ENCODE measurements around the gene KRTAP9-4. TPM values are rescaled to one million over a fixed set of nuclear protein-coding genes. Genes with fewer than 3 reads are reported as not detected.
"Not testable (repeated sequence)": the region's sequence is repeated elsewhere in the genome, so short reads cannot be mapped to it uniquely, and the experiment has no call there.

The KRTAP9-4 gene
- total RNA-seq, 1 experiment from 2014 or later = not detected

DNA sequence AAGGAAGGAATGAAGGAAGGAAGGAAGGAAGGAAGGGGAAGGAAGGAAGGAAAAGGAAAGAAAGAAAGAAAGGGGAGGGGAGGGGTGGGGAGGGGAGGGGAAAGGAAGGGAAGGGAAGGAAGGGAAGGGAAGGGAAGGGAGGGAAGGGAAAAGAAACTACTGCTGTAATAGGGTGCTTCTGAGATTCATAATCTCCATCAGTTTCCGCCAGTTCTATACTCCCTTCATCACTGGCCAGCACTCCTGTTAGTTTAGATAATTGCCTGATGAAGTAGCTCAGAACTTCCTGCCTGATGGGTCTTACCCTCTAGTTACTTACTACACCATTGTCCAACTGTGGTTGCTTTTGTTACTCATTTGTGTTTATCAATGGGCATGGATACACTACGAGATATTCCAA, 13.7 kb downstream of the KRTAP9-4 start:
- DNase-seq (ENCODE audit: extremely low read depth, low read depth) = no peak

DNA sequence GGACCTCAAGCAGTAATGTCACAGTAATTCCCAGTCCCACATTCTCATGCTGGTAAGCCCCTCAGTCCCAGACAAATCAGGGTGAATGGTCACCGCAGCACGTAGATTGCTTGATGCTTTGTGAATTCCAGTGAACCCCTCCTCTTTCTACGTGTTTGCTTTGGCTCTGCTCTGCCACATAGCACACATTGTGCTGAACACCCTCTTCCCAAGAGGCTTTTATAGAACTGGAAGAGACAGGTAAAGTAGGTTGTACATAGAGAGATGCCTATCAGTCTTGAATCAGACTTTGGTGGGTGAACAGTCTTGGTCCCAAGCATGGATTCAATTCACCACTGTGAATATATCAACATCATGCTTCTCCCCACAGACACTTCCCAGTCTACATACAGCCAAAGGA, 15.1 kb downstream of the KRTAP9-4 start:
- DNase-seq (ENCODE audit: extremely low read depth, low read depth) = no peak

DNA sequence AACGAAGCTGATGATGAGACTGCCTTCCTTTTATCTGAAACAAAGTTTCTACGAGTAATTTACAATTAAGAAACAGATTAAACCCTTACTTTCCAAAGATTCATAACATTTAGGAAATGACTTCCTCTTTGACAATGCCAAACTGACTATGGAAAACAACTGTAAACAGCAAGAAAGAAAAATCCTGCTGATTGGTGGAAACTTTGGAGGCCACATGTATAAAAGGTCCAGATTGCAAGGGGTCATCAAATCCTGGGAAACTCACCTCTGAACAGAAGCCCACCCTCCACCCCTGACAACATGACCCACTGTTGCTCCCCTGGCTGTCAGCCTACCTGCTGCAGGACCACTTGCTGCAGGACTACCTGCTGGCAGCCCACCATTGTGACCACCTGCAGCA, 15.6 kb downstream of the KRTAP9-4 start, which contains the start of gene KRTAP9-6:
KRTAP9-6 (plus strand) TSS at position 301 of the 400 bp plus-strand sequence; CDS start at position 301, 0 bp downstream.
- DNase-seq (ENCODE audit: extremely low read depth, low read depth) = no peak

DNA sequence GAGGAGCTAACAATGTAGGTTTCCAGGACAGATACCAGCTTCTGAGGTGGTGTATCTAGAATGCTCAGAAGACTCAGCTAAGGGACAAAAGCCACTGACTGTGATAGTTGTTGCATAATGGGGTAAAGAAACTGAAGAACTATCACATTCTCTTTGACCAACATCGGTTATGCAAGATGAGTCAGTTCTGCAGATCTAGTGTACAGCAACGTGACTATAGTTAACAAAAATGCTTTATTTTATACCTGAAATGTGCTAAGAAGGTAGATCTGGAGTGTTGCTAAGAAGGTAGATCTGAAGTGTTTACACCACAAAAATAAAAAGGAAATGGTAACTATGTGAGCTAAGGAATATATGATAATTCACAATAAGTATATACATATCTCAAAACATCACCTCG, 18.2 kb downstream of the KRTAP9-4 start:
- no peak for DNase-seq (ENCODE audit: extremely low read depth, low read depth)

DNA sequence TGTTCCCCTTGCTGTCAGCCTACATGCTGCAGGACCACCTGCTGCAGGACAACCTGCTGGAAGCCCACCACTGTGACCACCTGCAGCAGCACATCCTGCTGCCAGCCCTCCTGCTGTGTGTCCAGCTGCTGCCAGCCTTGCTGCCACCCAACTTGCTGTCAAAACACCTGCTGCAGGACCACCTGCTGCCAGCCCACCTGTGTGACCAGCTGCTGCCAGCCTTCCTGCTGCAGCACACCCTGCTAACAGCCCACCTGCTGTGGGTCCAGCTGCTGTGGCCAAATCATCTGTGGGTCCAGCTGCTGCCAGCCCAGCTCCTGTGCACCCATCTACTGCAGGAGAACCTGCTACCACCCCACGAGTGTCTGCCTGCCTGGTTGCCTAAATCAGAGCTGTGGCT, 21.8 kb downstream of the KRTAP9-4 start:
- not testable (repeated sequence) for DNase-seq (ENCODE audit: extremely low read depth, low read depth)

DNA sequence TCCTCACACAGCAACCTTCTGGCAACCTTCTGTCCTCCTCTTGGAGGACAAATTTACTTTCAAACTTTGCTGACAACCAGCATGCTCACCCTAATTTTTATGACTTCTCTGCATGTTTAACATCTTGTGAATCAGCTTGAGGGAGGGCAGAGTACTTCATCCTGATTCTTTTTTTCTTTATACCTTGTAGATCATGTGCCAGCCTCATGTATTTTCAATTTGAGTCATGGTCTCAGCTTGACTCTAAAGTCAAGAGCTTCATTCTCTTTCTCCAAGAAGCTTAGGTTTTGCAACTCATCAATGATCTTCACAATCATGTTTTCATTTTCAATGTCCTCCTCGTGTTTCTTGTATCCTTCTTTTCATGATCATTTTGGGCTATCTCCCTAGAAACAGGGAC, 22.4 kb downstream of the KRTAP9-4 start:
- no peak for DNase-seq (ENCODE audit: extremely low read depth, low read depth)

DNA sequence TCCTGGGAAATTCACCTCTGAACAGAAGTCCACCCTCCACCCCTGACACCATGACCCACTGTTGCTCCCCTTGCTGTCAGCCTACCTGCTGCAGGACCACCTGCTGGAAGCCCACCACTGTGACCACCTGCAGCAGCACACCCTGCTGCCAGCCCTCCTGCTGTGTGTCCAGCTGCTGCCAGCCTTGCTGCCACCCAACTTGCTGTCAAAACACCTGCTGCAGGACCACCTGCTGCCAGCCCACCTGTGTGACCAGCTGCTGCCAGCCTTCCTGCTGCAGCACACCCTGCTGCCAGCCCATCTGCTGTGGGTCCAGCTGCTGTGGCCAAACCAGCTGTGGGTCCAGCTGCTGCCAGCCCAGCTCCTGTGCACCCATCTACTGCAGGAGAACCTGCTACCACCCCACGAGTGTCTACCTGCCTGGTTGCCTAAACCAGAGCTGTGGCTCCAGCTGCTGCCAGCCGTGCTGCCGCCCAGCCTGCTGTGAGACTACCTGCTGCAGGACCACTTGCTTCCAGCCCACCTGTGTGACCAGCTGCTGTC, 26.2 kb downstream of the KRTAP9-4 start, which contains the start of gene KRTAP9-7:
KRTAP9-7 (plus strand) TSS at position 51 of the 543 bp plus-strand sequence; CDS start at position 51, 0 bp downstream.
- not testable (repeated sequence) for DNase-seq (ENCODE audit: extremely low read depth, low read depth)

DNA sequence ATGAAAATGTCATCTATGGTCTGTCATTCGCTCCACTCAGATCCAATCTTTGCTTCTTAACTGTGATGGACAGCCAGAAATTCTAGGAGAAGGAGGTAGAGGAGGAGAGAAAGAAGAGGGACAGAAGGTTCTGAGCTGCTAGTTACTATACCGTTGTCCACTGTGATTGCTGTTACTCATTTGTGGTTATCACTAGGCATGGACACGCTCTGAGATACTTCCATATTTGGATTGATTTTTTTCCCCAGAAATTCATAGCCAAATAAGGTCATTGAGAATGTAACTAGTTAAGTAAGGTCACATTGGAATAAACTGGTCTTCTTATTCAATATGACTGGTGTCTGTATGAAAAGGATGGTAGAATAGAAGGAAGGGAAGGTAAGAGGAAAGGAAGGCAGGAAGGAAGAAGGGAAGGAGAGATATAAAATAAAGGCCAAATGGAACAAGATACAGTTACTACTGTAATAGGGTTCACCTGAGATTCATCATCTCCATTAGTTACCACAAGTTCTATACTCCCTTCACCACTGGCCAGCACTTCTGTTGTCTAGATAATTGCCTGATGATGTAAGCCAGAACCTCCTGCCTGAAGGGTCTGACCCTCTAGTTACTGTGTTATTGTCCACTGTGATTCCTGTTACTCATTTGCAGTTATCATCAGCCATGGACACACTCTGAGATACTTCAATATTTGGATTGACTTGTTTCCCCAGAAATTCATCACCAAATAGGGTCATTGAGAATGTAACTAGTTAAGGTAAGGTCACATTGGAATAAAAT, 28.9 kb downstream of the KRTAP9-4 start:
- no peak for DNase-seq (ENCODE audit: extremely low read depth, low read depth)

DNA sequence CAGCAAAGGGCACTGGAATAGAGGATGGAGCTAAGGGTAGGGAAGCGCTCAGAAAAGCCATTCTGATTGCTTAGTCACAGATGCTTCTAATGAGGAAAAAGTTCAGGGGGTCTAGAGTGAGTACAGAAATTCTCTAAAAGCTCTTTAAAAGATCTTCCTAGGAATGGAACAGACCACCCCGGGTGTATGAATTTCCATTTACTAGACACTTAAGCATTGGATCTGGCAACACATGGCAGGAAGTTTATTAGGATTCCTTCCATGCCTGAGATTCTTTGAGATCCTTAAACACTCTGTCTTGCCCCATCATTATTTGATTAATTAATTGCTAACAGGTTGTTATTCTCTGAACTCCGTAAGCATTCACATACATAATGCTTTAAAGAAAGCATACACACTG, 34.6 kb downstream of the KRTAP9-4 start:
- DNase-seq (ENCODE audit: extremely low read depth, low read depth) = no peak

DNA sequence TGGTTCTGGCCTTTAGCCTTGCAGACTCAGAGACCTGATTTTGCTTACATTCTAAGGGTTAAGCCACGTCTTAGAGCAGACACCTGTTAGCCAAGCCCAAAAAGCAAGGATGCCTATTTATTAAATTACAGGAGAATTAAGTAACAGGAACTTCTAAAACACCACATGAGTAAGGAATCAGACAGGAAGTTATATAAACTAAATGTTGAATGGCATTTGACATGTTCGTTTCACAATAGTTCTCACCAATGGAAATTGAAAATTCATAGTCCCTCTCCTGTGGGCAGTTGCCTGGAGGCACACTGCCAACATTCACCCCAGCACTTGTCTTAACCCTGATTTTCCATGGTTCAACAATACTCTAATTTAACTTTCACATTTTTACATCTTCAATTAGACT, 35.1 kb downstream of the KRTAP9-4 start:
- no peak for DNase-seq (ENCODE audit: extremely low read depth, low read depth)

DNA sequence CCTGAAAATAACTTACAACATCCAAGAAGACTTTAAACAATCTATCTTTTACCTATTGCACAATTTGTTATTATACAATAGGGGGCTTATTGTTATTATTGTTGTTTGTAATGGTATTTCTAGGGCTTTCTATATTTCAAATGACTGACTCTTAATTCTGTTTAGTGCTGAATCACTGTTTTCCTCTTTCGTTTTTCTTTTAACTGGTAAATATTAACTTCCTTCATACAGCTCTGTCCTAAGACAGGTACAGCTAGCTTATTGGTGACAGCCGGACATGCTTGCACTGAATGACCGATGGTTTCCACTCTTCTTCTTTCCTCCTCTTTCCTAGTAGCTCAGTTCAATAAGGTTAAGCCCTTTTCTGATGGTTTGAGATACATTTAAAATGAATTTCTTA, 37.6 kb downstream of the KRTAP9-4 start:
- no peak for DNase-seq (ENCODE audit: extremely low read depth, low read depth)

DNA sequence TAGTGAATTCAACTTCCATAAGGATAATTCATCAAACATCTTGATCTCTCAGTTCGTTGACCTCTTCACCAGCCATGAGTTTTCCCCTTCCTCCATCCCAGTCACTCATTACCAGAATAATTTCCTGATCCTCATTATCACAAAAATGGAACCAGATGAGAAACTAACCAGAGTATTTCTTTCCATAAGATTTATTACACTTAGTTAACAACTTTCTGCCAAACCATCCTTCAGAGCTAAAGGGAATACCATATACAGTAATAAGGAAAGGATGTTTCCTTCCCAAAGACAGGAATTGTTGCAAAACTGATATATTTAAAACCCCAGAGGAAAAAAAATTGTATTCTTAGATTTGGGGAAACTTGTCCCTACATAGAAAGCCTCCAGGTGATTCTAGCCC, 44.5 kb downstream of the KRTAP9-4 start:
- no peak for DNase-seq (ENCODE audit: extremely low read depth, low read depth)

DNA sequence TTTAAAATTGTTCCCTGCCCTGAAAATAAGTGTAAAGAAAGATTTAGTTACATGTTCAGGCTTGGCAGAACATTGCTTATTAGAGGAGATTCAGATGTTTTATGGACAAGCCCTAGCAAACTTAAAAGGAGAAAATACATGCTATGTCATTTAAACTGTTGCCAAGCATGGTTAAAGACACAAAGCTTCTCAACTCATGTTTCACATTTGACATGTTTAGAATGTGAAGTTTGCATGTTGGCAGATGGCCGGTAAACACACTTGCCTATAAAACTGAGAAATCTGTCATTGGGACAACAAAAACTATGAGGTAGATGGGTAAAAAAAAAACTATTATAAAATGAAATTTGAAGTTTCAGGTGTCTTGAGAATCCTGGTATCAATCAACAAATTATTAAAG, 47.4 kb downstream of the KRTAP9-4 start:
- DNase-seq (ENCODE audit: extremely low read depth, low read depth) = no peak

DNA sequence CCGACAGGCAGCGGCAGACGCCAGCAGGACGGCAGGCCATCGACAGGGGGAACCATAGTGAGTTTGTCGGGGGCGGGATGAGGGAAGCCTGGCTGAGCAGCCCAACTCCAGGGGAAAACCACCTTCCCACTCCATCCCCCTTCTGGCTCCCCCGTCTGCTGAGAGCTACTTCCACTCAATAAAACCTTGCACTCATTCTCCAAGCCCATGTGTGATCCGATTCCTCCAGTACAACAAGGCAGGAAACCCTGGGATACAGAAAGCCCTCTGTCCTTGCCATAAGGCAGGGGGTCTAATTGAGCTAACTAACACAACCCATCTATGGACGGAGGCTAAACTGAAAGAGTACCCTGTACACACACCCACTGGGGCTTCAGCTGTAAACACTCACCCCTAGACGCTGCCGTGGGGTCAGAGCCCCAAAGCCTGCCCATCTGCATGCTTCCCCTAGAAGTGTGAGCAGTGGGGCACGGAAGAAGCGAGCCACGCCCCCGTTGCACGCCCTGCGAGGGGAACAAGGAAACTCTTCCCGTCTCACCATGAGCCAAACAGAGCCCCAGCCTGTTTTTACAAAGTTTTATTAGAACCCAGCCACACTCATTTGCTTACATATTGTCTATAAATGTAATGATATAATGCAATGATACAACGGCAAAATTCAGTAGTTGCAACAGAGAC, 49.1 kb downstream of the KRTAP9-4 start:
- no peak for DNase-seq (ENCODE audit: extremely low read depth, low read depth)

Small RNAs within 50 kb of the gene (small RNA-seq; reads per million reads assigned to genes)
- 0 reads per million in 2 experiments for gene KRTAP9-10P

Other genes with a start within 250 kb of the KRTAP9-4 start
- gene KRTAP3-2, start 249.8 kb upstream of the KRTAP9-4 start, total RNA-seq (2014; rRNA removed; shearing (Covaris generic)) = not detected in 2 replicates
- not detected in 2 replicates for gene KRTAP3-1, start 240.6 kb upstream of the KRTAP9-4 start, total RNA-seq (2014; rRNA removed; shearing (Covaris generic))
- gene KRTAP1-5, start 222.5 kb upstream of the KRTAP9-4 start, total RNA-seq (2014; rRNA removed; shearing (Covaris generic)) = not detected in 2 replicates
- not detected in 2 replicates for gene KRTAP1-4, start 219.5 kb upstream of the KRTAP9-4 start, total RNA-seq (2014; rRNA removed; shearing (Covaris generic))
- gene KRTAP1-3, start 214.8 kb upstream of the KRTAP9-4 start, total RNA-seq (2014; rRNA removed; shearing (Covaris generic)) = not detected in 2 replicates
- not detected in 2 replicates for gene KRTAP1-1, start 208.2 kb upstream of the KRTAP9-4 start, total RNA-seq (2014; rRNA removed; shearing (Covaris generic))
- not detected in 2 replicates for gene KRTAP2-1, start 202.4 kb upstream of the KRTAP9-4 start, total RNA-seq (2014; rRNA removed; shearing (Covaris generic))
- not detected in 2 replicates for gene KRTAP2-2, start 194.5 kb upstream of the KRTAP9-4 start, total RNA-seq (2014; rRNA removed; shearing (Covaris generic))
- not detected in 2 replicates for gene KRTAP2-3, start 189.6 kb upstream of the KRTAP9-4 start, total RNA-seq (2014; rRNA removed; shearing (Covaris generic))
- not detected in 2 replicates for gene KRTAP2-4, start 183.8 kb upstream of the KRTAP9-4 start, total RNA-seq (2014; rRNA removed; shearing (Covaris generic))
- not detected in 2 replicates for gene KRTAP4-7, start 165.5 kb upstream of the KRTAP9-4 start, total RNA-seq (2014; rRNA removed; shearing (Covaris generic))
- not detected in 2 replicates for gene KRTAP4-8, start 151.5 kb upstream of the KRTAP9-4 start, total RNA-seq (2014; rRNA removed; shearing (Covaris generic))
- gene KRTAP4-16, start 147.5 kb upstream of the KRTAP9-4 start, total RNA-seq (2014; rRNA removed; shearing (Covaris generic)) = not detected in 2 replicates
- gene KRTAP4-9, start 144.3 kb upstream of the KRTAP9-4 start, total RNA-seq (2014; rRNA removed; shearing (Covaris generic)) = not detected in 2 replicates
- gene KRTAP4-11, start 131.3 kb upstream of the KRTAP9-4 start, total RNA-seq (2014; rRNA removed; shearing (Covaris generic)) = not detected in 2 replicates
- gene KRTAP4-12, start 125.5 kb upstream of the KRTAP9-4 start, total RNA-seq (2014; rRNA removed; shearing (Covaris generic)) = not detected in 2 replicates
- not detected in 2 replicates for gene KRTAP4-6, start 109.1 kb upstream of the KRTAP9-4 start, total RNA-seq (2014; rRNA removed; shearing (Covaris generic))
- gene KRTAP4-5, start 99.9 kb upstream of the KRTAP9-4 start, total RNA-seq (2014; rRNA removed; shearing (Covaris generic)) = not detected in 2 replicates
- gene KRTAP4-4, start 88.9 kb upstream of the KRTAP9-4 start, total RNA-seq (2014; rRNA removed; shearing (Covaris generic)) = not detected in 2 replicates
- gene KRTAP4-3, start 81.5 kb upstream of the KRTAP9-4 start, total RNA-seq (2014; rRNA removed; shearing (Covaris generic)) = not detected in 2 replicates
- gene KRTAP4-2, start 71.5 kb upstream of the KRTAP9-4 start, total RNA-seq (2014; rRNA removed; shearing (Covaris generic)) = not detected in 2 replicates
- 0.17 TPM in 1 of 2 replicates, not detected in the other for gene KRTAP4-1, start 64.8 kb upstream of the KRTAP9-4 start, total RNA-seq (2014; rRNA removed; shearing (Covaris generic))
- not detected in 2 replicates for gene KRTAP9-1, start 59.8 kb upstream of the KRTAP9-4 start, total RNA-seq (2014; rRNA removed; shearing (Covaris generic))
- gene KRTAP9-2, start 23.0 kb upstream of the KRTAP9-4 start, total RNA-seq (2014; rRNA removed; shearing (Covaris generic)) = not detected in 2 replicates
- gene KRTAP9-3, start 17.2 kb upstream of the KRTAP9-4 start, total RNA-seq (2014; rRNA removed; shearing (Covaris generic)) = not detected in 2 replicates
- gene KRTAP9-8, start 11.7 kb upstream of the KRTAP9-4 start, total RNA-seq (2014; rRNA removed; shearing (Covaris generic)) = not detected in 2 replicates
- not detected in 2 replicates for gene KRTAP9-9, start 5.7 kb downstream of the KRTAP9-4 start, total RNA-seq (2014; rRNA removed; shearing (Covaris generic))
- gene KRTAP9-6, start 15.7 kb downstream of the KRTAP9-4 start, total RNA-seq (2014; rRNA removed; shearing (Covaris generic)) = not detected in 2 replicates
- gene KRTAP9-7, start 26.0 kb downstream of the KRTAP9-4 start, total RNA-seq (2014; rRNA removed; shearing (Covaris generic)) = not detected in 2 replicates
- gene KRTAP29-1, start 53.2 kb downstream of the KRTAP9-4 start, total RNA-seq (2014; rRNA removed; shearing (Covaris generic)) = not detected in 2 replicates
- not detected in 2 replicates for gene KRTAP16-1, start 59.6 kb downstream of the KRTAP9-4 start, total RNA-seq (2014; rRNA removed; shearing (Covaris generic))
- gene KRTAP17-1, start 66.0 kb downstream of the KRTAP9-4 start, total RNA-seq (2014; rRNA removed; shearing (Covaris generic)) = not detected in 2 replicates
- not detected in 2 replicates for gene KRT33A, start 101.1 kb downstream of the KRTAP9-4 start, total RNA-seq (2014; rRNA removed; shearing (Covaris generic))
- gene KRT33B, start 120.1 kb downstream of the KRTAP9-4 start, total RNA-seq (2014; rRNA removed; shearing (Covaris generic)) = not detected in 2 replicates
- gene KRT34, start 132.6 kb downstream of the KRTAP9-4 start, total RNA-seq (2014; rRNA removed; shearing (Covaris generic)) = 0.10 TPM in 1 of 2 replicates, not detected in the other
- not detected in 2 replicates for gene KRT31, start 147.9 kb downstream of the KRTAP9-4 start, total RNA-seq (2014; rRNA removed; shearing (Covaris generic))
- not detected in 2 replicates for gene KRT37, start 174.9 kb downstream of the KRTAP9-4 start, total RNA-seq (2014; rRNA removed; shearing (Covaris generic))
- not detected in 2 replicates for gene KRT38, start 191.3 kb downstream of the KRTAP9-4 start, total RNA-seq (2014; rRNA removed; shearing (Covaris generic))
- gene KRT32, start 217.7 kb downstream of the KRTAP9-4 start, total RNA-seq (2014; rRNA removed; shearing (Covaris generic)) = not detected in 2 replicates
- not detected in 2 replicates for gene KRT35, start 231.5 kb downstream of the KRTAP9-4 start, total RNA-seq (2014; rRNA removed; shearing (Covaris generic))
- gene KRT36, start 240.2 kb downstream of the KRTAP9-4 start, total RNA-seq (2014; rRNA removed; shearing (Covaris generic)) = not detected in 2 replicates

Measured in NCI-H460 (cell line).